Pons (tissue), 1 donor: ENCODE data around the gene SIRT2.
"Not testable (repeated sequence)": the region's sequence is repeated elsewhere in the genome, so short reads cannot be mapped to it uniquely, and the experiment has no call there.

Source experiments
- DNase-seq: peaks from one replicate; pipeline ENCODE4 v3.0.0-alpha.2; 2016; ENCODE audit warnings: low spot score

Gene SIRT2

DNA sequence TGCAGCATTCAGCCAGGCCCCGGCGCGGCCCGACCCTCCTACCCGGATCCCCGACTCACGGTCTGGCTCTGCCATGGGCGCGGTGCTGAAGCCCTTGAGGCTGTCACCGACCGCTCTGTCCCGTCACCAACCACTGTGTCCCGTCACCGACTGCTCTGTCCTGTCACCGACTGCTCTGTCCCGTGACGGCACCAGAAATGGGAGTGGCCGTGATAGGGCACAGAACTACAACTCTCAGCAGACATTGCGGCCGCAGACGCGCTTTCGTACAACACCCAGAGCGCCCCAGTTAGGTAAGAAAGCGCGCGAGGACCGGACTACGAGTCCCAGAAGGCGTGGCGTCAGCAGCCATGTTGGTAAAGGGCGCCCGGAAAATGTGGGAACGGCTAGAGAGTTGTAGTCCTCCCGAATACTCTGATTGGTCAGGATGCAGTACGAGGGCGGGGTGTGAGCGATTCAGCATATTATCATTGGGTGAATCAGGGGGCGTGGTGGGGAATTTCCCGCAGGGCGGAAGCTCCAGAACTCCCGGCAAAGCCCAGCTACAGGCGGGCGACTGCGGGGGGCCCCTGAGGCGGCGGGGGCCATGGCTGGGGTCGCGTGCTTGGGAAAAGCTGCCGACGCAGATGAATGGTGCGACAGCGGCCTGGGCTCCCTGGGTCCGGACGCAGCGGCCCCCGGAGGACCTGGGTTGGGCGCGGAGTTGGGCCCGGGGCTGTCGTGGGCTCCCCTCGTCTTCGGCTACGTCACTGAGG is at the start of gene SIRT2, which contains the start of gene NFKBIB:
TSS of gene SIRT2 (minus strand) at position 172 of the 755 bp plus-strand sequence. CDS start at position 75, 97 bp downstream.
TSS of gene NFKBIB (plus strand) at position 523 of the 755 bp plus-strand sequence. CDS start at position 587, 64 bp downstream.
- DNase-seq = peak; percentile 100

DNA sequence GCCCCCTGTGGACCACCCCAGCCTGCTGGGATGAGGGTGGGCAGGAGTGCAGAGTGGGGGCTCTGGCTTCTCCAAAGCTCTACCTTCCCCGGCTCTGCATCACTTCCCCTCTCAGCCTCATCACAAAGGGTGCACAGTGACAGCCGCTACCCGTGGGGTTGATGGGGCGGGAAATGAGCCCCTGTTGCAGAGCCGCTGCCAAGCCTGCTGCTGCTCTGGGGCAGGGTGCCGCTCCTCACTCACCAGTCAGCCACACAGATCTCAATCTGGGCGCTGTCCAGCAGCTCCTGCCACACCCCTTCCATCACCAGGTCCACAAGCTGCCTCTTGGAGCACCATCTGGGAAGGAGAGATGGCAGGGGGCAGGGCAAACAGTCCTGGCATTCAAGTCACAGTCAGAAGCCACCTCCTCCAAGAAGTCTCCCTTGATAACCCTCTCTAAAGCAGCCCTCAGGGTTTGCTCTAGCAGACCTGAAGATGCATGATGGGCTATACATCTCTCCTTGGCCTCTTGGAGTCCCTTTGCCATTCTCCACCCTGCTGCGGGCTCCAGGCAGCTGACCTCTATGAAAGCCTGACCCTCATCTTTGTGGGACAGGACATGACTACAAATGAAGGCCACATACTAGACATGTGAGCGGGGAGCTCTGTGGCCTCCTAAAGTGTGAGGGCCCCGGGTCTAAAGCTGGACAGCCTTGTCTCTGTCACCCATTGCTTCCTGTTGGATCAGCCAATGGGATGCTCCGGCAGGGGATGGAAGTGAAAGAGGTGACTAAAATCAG is 47.0 kb upstream of the SIRT2 start:
- DNase-seq = no peak

DNA sequence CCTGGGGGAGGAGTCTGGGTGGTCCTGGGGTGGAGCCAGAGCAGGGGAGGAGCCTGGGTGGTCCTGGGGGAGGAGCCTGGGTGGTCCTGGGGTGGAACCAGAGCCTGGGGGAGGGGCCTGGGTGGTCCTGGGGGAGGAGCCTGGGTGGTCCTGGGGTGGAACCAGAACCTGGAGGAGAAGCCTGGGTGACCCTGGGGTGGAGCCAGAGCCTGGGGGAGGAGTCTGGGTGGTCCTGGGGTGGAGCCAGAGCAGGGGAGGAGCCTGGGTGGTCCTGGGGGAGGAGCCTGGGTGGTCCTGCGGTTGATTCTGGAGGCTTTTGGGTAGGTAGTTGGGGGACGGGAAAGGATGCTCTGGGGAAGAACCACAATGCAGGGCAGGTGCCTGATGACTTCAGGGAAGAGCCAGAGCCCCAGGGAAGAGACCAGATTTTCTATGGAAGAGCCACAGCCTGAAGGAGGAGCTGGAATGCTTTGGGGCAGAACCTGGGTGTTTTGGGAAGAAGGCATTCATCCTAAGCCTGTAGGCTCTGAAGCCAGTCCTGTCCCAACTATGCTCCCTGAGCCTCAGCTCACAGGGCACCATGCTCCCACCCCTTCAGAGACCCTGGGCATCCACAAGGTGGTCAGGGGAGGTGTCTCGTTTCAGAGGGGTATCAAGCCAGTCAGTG is 46.3 kb upstream of the SIRT2 start:
- DNase-seq = no peak

DNA sequence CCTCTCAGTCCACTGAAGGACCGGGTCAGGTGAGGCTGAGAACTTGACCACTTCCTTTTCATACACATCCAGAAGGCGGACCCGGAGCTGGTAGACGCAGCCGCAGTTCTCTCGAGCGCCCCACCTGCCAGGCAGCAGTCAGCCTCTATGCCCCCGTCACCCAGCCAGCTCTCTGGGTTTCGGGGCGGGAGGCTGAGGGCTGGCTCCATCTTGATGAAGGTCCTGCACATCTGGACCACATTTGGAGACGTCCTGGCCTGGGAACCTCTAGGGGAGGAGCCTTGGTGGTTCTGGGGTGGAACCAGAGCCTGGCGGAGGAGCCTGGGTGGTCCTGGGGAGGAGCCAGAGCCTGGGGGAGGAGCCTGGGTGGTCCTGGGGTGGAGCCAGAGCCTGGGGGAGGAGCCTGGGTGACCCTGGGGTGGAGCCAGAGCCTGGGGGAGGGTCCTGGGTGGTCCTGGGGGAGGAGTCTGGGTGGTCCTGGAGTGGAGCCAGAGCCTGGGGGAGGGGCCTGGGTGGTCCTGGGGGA is 45.6 kb upstream of the SIRT2 start:
- no peak for DNase-seq

DNA sequence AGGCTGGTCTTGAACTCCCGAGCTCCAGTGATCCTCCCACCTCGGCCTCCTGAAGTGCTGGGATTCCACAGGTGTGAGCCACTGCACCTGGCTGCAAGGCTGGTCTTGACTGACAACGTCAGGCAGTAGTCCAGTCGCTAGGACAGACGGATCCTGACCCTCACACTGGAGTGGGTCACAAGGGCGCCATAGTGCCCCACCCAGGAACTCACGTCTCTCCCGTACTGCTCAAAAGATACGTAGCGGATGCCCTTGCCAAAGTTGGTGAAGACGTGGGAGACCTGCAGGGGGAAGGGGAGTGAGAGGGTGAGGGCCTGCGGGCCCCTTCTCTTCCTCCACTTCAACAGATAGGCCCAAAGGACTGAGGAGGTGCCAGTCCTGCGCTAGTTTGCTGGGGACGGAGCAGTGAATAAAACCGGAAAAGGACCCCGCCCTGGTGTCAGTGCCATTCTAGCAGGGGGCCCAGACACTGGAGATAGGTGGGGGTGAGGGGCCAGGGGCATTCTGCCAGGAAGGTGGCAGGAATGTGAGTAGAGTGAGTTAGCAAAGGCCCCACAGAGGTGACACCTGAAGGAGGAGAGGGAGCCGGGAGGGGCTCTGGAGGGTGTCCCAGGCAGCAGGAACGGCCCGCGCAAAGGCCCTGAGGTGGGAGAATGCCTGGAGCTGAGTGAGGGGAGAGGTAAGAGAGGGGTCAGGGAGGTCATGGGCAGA is 43.2 kb upstream of the SIRT2 start:
- no peak for DNase-seq

DNA sequence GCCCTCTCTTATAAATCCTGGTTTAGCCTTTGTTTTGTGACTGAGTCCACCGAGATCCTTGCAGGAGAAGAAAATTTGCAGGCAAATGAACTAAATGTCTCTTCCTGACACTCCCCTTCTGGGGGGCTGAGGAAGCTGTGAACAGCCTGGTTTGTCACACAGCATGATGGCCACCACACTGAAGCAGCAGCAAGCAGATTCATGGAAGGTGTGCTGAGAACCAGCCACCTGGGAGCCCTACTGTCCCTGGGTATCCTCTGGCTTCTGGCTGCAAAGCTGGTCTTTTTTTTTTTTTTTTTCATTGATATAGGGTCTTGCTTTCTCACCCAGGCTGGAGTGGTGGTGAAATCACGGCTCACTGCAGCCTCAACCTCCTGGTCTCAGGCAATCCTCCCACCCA is 42.6 kb upstream of the SIRT2 start:
- DNase-seq = no peak

DNA sequence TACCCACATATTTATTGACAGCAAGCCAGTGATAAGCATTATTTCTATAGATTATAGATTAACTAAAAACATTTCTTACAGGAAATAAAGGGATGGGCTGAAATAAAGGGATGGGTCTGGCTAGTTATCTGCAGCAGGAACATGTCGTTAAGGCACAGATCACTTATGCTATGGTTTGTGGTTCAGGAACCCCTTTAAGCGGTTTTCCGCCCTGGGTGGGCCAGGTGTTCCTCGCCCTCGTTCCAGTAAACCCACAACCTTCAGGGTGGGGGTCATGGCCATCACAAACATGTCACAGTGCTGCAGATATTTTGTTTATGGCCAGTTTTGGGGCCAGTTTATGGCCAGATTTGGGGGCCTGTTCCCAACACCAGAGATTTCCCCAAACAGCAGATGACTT is 42.0 kb upstream of the SIRT2 start:
- DNase-seq = not testable (repeated sequence)

DNA sequence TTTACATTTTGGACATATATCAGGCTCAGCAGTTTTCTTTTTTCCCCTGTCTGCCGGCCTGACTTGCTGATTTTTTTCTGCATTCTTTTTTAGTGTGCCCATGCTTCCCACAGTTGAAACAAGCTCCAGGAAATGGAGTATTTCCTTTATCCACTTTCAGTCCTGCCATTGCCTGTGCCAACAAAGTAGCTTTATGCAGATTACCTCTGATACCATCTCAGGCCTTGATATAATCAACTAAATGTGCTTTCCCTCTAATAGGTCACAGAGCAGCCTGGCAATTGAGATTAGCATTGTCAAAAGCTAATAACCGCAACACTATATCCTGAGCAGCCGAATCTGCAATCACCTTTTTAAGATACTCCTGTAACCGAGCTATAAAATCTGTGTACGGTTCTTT is 40.5 kb upstream of the SIRT2 start:
- DNase-seq = no peak

DNA sequence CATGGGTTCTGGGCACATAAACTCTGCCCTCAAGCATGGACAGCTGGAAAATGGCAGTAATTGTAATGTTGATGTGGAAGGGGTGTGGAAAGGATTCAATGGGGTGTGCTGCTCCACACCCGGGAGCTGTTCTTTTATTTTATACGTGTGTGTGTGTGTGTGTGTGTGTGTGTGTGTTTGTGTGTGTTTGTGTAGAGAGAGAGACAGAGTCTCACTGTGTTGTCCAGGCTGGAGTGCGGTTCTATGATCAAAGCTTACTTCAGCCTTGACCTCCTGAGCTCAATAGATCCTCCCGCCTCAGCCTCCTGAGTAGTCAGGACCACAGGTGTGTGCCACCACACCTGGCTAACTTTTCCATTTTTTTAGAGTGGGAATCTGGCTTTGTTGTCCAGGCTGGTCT is 34.1 kb upstream of the SIRT2 start:
- no peak for DNase-seq

DNA sequence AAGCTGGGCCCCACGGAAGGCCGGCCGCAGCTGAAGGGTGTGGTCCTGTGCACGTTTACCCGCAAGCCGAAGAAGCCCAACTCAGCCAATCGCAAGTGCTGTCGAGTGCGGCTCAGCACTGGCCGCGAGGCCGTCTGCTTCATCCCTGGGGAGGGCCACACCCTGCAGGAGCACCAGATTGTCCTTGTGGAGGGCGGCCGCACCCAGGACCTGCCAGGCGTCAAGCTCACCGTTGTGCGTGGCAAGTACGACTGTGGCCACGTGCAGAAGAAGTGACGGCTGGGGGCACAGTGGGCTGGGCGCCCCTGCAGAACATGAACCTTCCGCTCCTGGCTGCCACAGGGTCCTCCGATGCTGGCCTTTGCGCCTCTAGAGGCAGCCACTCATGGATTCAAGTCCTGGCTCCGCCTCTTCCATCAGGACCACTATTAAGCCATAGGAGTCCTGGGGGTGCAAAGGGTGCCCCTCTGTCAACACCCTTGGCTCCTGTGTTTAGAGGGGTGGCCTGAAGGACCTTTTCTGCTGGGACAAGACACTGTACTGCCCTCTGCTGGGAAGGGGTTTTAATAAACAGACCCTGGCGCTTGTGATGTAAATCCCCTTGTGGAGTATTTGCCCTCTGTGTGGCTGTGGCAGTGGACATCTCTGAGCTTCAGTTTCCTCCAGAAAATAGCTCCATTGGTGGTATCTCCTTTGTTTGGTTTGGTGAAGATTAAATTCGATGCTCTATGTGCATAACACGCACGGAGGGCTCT is 33.2 kb upstream of the SIRT2 start:
- peak; percentile 16 for DNase-seq

DNA sequence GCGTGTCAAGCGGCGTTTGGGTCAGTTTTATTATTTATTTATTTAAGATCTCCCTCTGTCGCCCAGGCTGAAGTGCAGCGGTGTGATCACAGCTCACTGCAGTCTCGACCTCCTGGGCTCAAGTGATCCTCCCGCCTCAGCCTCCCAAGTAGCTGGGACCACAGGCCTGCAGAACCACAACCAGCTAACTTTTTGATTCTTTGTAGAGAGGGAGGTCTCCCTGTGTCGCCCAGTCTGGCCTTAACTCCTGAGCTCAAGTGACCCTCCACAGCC is 32.0 kb upstream of the SIRT2 start:
- DNase-seq = no peak

DNA sequence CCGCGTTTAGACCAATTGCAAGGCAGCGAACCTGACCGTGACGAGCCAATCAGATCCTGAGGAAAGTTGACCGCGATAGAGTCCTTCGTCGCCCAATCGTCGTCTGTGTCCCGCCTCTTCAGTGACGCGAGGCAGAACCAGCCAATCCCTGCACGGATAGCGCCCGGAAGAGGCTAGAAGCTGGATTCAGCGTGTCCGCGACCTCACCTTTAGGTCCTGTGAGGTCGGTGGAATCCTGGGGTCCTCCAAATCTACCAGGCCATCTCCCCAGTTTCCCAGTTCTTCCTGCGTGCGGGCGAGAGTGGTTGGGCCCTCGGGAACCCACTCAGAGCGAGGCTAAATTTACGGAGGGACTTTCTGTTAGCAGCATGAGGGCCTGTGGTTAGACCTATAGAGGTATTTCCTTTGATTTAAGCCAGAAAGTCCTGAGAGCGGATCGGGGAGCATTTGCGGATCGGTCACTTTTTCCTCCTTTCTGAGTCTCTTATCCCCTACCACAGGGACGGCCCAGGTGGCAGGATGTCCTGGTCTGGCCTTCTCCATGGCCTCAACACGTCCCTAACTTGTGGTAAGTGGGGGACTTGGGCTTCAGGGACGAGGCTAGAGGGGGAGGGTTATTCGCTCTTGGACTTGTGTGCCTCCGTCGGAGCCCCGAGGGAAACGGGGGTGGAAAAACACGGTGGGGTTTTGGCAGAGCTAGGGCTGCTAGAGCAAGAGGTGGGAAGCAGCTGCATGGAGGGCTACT is 31.5 kb upstream of the SIRT2 start, which contains the start of gene MRPS12:
TSS of gene MRPS12 (plus strand) at position 169 of the 745 bp plus-strand sequence. CDS start at position 520, 351 bp downstream.
- peak; percentile 99 for DNase-seq

DNA sequence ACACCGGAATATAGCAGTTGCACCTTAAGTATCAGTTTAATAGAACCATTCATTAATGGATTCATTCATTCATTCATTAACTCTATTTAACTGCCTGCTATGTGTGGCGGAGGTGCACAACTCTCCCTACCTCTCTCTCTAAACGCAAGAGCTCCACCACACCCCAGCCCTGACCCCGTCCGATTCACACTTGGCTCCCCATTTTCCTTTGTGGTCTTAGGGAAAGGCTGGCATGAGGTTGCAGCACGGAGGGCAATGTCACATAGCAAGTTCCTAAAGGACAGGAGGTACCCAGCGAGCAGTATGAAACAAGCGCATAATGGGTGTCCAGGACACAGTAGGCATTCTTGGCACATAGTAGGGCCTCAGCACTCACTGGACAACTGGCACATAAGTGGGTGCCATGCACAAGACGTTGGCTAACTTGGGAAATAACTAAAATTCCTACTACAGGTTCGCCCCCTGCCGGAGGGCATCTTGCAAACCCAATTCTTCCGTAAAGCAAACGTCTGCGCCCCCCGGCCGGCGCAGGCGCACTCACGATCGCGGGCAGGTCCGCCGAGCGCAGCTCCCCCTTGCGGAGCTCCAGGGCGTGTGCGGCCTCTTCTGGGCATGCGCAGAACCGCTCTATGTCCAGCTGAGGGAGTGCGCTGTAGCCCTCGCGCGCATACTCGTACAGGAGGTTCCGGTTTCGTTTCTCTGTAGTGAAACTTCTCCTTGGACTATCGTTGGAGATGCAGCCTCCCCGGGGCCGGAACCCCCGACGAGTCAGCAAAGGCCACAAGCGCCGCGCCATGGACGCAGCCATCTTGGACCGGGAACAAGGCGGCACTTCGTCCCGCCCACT is 30.7 kb upstream of the SIRT2 start, which contains the start of gene SARS2:
TSS of gene SARS2 (minus strand) at position 835 of the 847 bp plus-strand sequence. CDS start at position 808, 27 bp downstream.
- peak; percentile 94 for DNase-seq

DNA sequence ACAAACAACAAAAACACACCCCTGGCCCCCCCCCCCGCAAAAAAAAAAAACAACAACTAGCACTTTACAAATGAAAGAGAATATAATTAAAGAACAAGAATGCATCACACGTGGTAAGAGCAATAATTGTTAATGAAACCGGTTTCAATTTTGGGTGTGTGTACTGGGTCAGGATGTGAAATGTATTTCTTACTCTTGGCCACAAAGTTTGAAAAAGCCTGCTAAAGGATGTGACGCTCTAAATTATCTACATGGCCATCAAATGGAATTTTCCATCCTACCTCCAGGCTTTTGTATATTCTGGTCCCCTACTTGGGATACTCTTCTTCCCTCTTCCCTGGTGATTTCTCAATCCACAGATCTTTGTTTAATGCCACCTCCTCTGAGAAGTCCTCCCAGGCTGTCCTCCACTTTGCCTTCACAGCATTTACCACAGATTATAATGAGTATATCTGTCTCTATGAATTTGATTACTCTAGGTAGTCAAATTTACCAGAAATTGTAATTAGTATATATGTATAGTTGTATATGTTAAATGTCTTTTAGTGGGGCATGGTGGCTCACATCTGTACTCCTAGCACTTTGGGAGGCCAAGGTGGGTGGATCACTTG is 29.1 kb upstream of the SIRT2 start:
- no peak for DNase-seq

DNA sequence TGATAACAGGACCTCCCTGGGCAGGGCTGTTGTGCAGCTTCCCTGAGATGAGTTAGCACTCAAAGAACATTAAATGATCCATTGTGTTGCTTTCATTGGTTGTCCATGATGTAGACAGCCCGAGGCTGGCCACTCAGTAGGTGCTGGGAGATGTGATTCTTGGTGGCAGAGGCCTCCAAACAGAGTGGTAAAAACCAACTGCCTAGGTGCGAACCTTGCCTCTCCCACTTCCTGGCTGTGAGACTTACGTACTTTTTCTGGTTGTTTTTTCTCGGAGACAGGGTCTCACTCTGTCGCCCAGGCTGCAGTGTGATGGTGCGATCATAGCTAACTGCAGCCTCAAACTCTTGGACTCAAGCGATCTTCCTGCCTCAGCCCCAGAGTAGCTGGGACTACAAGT is 25.0 kb upstream of the SIRT2 start:
- DNase-seq = no peak

DNA sequence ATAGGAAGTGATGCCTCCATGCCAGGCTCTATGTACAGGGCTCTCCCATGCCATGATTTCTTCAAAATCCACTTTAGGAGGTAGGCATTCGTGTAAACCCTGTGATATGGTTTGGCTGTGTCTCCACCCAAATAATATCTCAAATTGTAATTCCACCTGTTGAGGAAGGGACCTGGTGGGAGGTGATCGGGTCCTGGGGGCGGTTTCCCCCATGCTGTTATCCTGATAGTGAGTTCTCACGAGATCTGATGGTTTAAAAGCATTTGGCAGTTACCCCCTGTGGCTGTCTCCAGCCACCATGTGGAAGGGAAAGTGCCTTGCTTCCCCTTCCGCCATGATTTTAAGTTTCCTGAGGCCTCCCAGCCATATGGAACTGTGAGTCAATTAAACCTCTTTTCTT is 23.1 kb upstream of the SIRT2 start:
- DNase-seq = no peak

DNA sequence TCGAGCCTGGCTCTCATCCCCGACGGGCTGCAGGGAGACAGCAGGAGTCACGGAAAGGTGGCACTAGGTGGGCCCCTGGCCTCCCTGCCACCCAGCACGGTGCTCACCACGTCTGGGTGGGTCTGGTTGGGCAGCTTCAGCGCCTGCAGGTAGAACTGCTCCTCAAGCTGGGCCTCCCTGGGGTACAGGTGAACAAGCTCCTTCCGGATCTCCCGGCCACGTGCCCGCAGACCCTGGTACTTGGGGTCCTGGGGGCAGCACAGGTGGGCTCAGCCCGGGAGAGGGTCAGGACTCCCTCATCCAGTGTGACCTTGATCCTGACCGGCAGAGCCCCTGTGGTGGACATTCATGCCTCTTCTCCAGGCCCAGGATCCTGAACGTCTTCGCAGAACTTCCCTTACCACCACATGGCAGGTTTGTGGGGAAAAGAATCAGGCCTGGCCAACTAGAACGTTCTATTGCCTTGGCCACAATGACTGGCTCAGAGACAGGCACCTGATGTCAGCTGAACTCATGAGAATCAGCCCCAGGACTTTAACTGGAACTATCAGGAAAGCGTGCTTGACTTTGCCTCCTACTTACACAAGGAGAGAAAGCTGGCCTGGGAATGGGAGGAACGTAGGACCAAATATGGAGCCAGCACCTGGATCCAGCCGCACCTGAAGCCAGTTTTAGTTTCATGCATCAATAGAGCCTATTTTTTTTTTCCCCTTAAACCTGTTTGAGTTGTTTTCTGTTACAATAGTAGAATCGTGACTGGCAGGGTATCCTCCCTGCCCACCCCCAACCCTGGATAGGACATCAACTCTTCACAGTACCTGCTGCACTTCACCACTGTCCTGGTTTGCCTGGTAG is 22.2 kb upstream of the SIRT2 start:
- DNase-seq = no peak
